Stomach (tissue), 9 donors: ENCODE measurements around the gene TAS1R1. TPM values are rescaled to one million over a fixed set of nuclear protein-coding genes. Genes with fewer than 3 reads are reported as not detected.

Experiments used
- DNase-seq, 2 donors: peaks; one replicate each; pipeline versions ENCODE4 v3.0.0 to v3.0.0-alpha.2; 2013 to 2019
- H3K27ac ChIP-seq, 5 donors: fragments of 200-600 bp in 4 of 5; sonication (generic) in 4 of 5; one replicate each; pipeline ENCODE4 v1.5.1; 2013 to 2019; ENCODE audit warnings: mild to moderate bottlenecking in 1 of 5, moderate library complexity in 1 of 5
- H3K27me3 ChIP-seq, 3 donors: fragments of 200-600 bp; sonication (generic); one replicate each; pipeline ENCODE4 v1.5.1; 2017 to 2019; ENCODE audit warnings: mixed run types in 1 of 3
- H3K36me3 ChIP-seq, 4 donors: fragments of 200-600 bp; sonication (generic); 1 replicate in 3 of 4; 2 replicates in 1 of 4; pipeline ENCODE4 v1.5.1; 2016 to 2019
- H3K4me1 ChIP-seq, 4 donors: fragments of 200-600 bp; sonication (generic); one replicate each; pipeline ENCODE4 v1.5.1; 2016 to 2019
- H3K4me3 ChIP-seq, 4 donors: fragments of 200-600 bp; sonication (generic) in 3 of 4; one replicate each; pipeline ENCODE4 v1.5.1; 2016 to 2019; ENCODE audit warnings: mild to moderate bottlenecking in 1 of 4
- H3K9me3 ChIP-seq, 4 donors: fragments of 200-600 bp; sonication (generic); one replicate each; pipeline ENCODE4 v1.5.1; 2016 to 2019
- CTCF ChIP-seq, 7 experiments: fragments of 450-650 bp in 4 of 7; fragments of 200-600 bp in 3 of 7; sonication (generic) in 3 of 7; IDR thresholded peaks; one replicate each; pipeline ENCODE4 v1.5.1; 2016 to 2019; ENCODE audit warnings: antibody characterized with exemption in 7 of 7, control low read depth in 2 of 7, mild to moderate bottlenecking in 1 of 7
- EP300 ChIP-seq: sonication (generic); formaldehyde crosslinking; IDR thresholded peaks from one replicate; pipeline ENCODE4 v1.6.1; 2017; ENCODE audit warnings: antibody characterized with exemption
- POLR2A ChIP-seq, 4 donors: fragments of 450-650 bp; IDR thresholded peaks; one replicate each; pipeline ENCODE4 v1.6.1; 2016; ENCODE audit warnings: antibody characterized with exemption in 4 of 4, control low read depth in 2 of 4, mild to moderate bottlenecking in 1 of 4, moderate library complexity in 1 of 4
- POLR2AphosphoS5 ChIP-seq, 3 donors: sonication (generic); formaldehyde crosslinking; IDR thresholded peaks; one replicate each; pipeline ENCODE4 v1.6.1; 2016; ENCODE audit warnings: antibody characterized with exemption in 3 of 3
- WGBS, 5 donors: extraction: QIAGEN DNeasy Blood & Tissue Kit in 3 of 5; methylation state at CpG; one replicate each; pipeline versions ENCODE4 v1.1.5 to v1.1.7; 2013 to 2018; 5-methylcytosine and 5-hydroxymethylcytosine counted together
- intact Hi-C: fragments of 100-400 bp; cut with DNase I; formaldehyde crosslinking; loops from one replicate; pipeline ENCODE4 v1.15.1; 2023; ENCODE audit warnings: low total_unique reads
- polyA plus RNA-seq, 3 donors: library from polyadenylated mRNA; stranded (reverse); fragments of 200-250 nt; gene quantifications; one replicate each; pipeline ENCODE4 v1.2.3, GENCODE V29; 2013
- total RNA-seq, 5 donors: library from RNA; depleted of rRNA; stranded (reverse); fragments of >200 nt; gene quantifications; one replicate each; pipeline versions ENCODE4 v1.1.0 to v1.2.3, GENCODE V29; 2014 to 2016
- donor health status: healthy with polysubstance abuse.
- donor health status: Bipolar disorder and iron deficiency.
- donor health status: healthy.

The TAS1R1 gene
- total and polyA plus RNA-seq, 8 donors, result 0.08 to 0.12 TPM; not detected in 6

DNA sequence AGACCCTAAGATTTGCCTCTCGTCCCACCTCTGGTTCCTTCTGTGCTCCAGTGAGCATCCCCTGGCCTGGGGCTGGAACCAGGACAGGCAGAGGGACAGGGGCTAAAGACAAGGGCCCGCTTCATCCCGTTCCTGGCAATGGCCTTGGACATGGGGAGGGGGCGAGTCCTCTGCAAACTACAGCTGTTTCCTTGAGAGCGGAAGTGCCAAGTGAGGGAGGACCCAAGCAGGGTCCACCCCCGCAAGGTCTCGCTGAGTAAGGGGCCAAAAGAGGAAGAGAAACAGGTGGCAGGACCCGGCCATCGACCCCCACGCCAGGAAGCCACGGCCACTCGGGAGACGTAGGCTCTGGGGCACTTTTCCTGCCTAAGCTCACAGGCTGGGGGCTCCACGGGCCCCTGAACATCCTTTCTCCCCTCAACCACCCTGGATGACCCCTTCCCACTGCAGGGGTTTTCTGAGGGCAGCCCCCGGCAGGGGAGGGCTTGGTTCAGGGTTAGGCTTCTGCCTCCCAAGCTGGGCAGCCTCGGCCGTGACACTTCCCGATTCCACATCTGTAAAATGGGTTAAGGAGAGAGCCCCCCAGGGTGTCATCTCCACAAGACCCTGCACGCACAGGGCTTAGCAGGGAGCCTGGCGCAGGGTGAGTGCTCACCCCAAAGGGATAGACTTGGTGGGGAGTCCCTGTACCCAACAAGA, 45.7 kb upstream of the TAS1R1 start:
- WGBS, 5 donors, result 58 to 81% (median 73%) methylated on average over 10 to 20 of the region's 20 CpGs
- Histone ChIP-seq H3K4me3 (no peak overlapping the region), H3K36me3 (no peaks in the 10 kb centered on the region), H3K27me3 (peaks cover 0 to 44% (median 7%) of the 10 kb centered on the region in 3 donors), H3K9me3 (no peaks in the 10 kb centered on the region), H3K4me1 (no peaks in the 10 kb centered on the region), H3K27ac (no peak overlapping the region)
- TF ChIP-seq CTCF (IDR thresholded peaks at IDR 0.05), result no peak
- TF ChIP-seq POLR2AphosphoS5 (IDR thresholded peaks at IDR 0.05), result no peak
- no peak for TF ChIP-seq EP300
- no peak for TF ChIP-seq POLR2A (IDR thresholded peaks at IDR 0.05)
- intact Hi-C loops, result no loop called here
- peak in 1 of 2 donors; percentile 37 for DNase-seq

DNA sequence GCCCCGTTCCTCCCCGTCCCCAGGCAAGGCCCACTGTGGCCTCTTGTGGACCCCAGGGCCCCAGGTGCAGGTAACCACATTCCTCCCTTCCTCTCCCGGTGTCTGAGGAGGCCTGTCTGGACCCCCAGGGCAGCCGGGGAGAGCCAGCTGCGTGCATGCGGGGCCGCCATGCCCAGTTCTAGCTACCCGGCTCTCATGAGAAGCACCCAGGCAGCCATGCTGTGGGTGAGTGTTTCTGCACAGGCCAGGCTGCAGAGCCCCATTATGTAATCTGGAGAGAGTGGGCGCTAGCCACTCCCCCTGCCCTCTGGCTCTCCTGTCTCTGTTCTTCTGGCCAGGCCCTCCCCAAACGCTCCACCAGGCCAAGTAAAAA, 45.2 kb upstream of the TAS1R1 start:
- Histone ChIP-seq H3K27me3 (peaks cover 0 to 44% (median 7%) of the 10 kb centered on the region in 3 donors), H3K9me3 (no peaks in the 10 kb centered on the region), H3K27ac (no peak overlapping the region), H3K36me3 (no peaks in the 10 kb centered on the region), H3K4me1 (no peaks in the 10 kb centered on the region), H3K4me3 (no peak overlapping the region)
- DNase-seq, result peak in 1 of 2 donors; percentile 44
- intact Hi-C loops, result no loop called here
- WGBS, 5 donors, result 81 to 93% (median 82%) methylated on average over 6 to 10 of the region's 10 CpGs
- no peak for TF ChIP-seq EP300
- TF ChIP-seq POLR2AphosphoS5 (IDR thresholded peaks at IDR 0.05), result no peak
- TF ChIP-seq CTCF (IDR thresholded peaks at IDR 0.05), result no peak
- TF ChIP-seq POLR2A (IDR thresholded peaks at IDR 0.05), result no peak

GRCh38 chr1:6510493-6510892, 44.6 kb upstream of the TAS1R1 start:
- Histone ChIP-seq H3K27ac (no peak overlapping the region), H3K4me1 (no peaks in the 10 kb centered on the region), H3K36me3 (no peaks in the 10 kb centered on the region), H3K9me3 (no peaks in the 10 kb centered on the region), H3K4me3 (no peak overlapping the region), H3K27me3 (peaks cover 0 to 44% (median 7%) of the 10 kb centered on the region in 3 donors)
- DNase-seq, result no peak
- intact Hi-C loops, result no loop called here
- 73 to 92% (median 77%) methylated on average over 5 to 6 of the region's 6 CpGs for WGBS, 5 donors
- no peak for TF ChIP-seq POLR2A (IDR thresholded peaks at IDR 0.05)
- no peak for TF ChIP-seq CTCF (IDR thresholded peaks at IDR 0.05)
- TF ChIP-seq EP300, result no peak
- TF ChIP-seq POLR2AphosphoS5 (IDR thresholded peaks at IDR 0.05), result no peak

DNA sequence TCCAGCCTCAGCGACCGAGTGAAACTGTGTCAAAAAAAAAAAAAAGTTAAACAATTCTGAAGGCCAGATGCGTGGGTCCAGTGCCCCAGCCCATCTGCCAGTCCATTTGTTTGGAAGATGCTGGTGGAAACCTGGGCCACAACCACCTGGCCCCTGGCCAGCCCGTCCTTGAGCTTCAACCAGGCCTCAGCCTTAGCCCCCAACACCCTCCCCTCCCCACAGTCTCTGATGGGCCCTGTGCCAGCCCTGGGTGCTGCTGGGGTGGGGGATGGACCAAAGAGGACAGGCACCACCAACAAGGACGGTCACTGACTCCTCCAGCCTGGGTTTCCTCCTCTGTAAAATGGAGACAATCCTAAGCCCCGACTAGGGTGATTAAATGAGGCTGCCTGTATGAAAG, 44.1 kb upstream of the TAS1R1 start:
- intact Hi-C loops, result no loop called here
- WGBS, 5 donors, result 75 to 82% (median 77%) methylated on average over 5 to 6 of the region's 6 CpGs
- TF ChIP-seq EP300 (no peak), POLR2AphosphoS5 (IDR thresholded peaks at IDR 0.05) (no peak), CTCF (IDR thresholded peaks at IDR 0.05) (no peak), POLR2A (IDR thresholded peaks at IDR 0.05) (no peak)

More for the DNA sequence above, 44.1 kb upstream of the TAS1R1 start:
- no peaks in the 10 kb centered on the region for H3K36me3 ChIP-seq
- H3K27ac ChIP-seq, result no peak overlapping the region
- peaks cover 0 to 38% (median 7%) of the 10 kb centered on the region in 3 donors for H3K27me3 ChIP-seq
- no peaks in the 10 kb centered on the region for H3K4me1 ChIP-seq
- no peak overlapping the region for H3K4me3 ChIP-seq
- H3K9me3 ChIP-seq, result no peaks in the 10 kb centered on the region
- no peak for DNase-seq
